ENCODE data around the gene PRKX.

PRKX gene

GRCh38 chrX:3598046-3598605 is 115.3 kb downstream of the PRKX start:
- no peaks in the 10 kb centered on the region for H3K9me3 ChIP-seq (ENCODE audit: control insufficient read depth, low read length)
- TF ChIP-seq CTCF (IDR thresholded peaks at IDR 0.05) = no peak
- H3K27ac ChIP-seq = no peak overlapping the region
- no peak overlapping the region for H3K4me3 ChIP-seq (ENCODE audit: low read depth, low read length)
- no peaks in the 10 kb centered on the region for H3K79me2 ChIP-seq
- H3K36me3 ChIP-seq (ENCODE audit: control insufficient read depth, insufficient read depth, low read length) = no peaks in the 10 kb centered on the region
- no peak overlapping the region for H3K4me2 ChIP-seq (ENCODE audit: low read length)
- H3K4me1 ChIP-seq = no peaks in the 10 kb centered on the region
- no peak overlapping the region for H2AFZ ChIP-seq
- no peaks in the 10 kb centered on the region for H3K27me3 ChIP-seq (ENCODE audit: control insufficient read depth, insufficient read depth, low read length)
- H3K9ac ChIP-seq = no peak overlapping the region

- H3K4me2 ChIP-seq (ENCODE audit: low read length) = no peak overlapping the region
- no peak overlapping the region for H2AFZ ChIP-seq
- no peak overlapping the region for H3K9ac ChIP-seq
- H3K79me2 ChIP-seq = no peaks in the 10 kb centered on the region
- H3K4me3 ChIP-seq (ENCODE audit: low read depth, low read length) = no peak overlapping the region
- H3K36me3 ChIP-seq (ENCODE audit: control insufficient read depth, insufficient read depth, low read length) = no peaks in the 10 kb centered on the region
- H3K4me1 ChIP-seq = no peaks in the 10 kb centered on the region
- no peak overlapping the region for H3K27ac ChIP-seq
- no peaks in the 10 kb centered on the region for H3K9me3 ChIP-seq (ENCODE audit: control insufficient read depth, low read length)
- no peak for TF ChIP-seq CTCF (IDR thresholded peaks at IDR 0.05)
- H3K27me3 ChIP-seq (ENCODE audit: control insufficient read depth, insufficient read depth, low read length) = no peaks in the 10 kb centered on the region
Measured at GRCh38 chrX:3592184-3592583, 121.3 kb downstream of the PRKX start.

GRCh38 chrX:3589474-3589873 is 124.0 kb downstream of the PRKX start:
- Histone ChIP-seq H3K27me3 (ENCODE audit: control insufficient read depth, insufficient read depth, low read length) (no peaks in the 10 kb centered on the region), H3K27ac (no peak overlapping the region), H3K79me2 (no peaks in the 10 kb centered on the region), H3K9ac (no peak overlapping the region), H3K4me3 (ENCODE audit: low read depth, low read length) (no peak overlapping the region), H3K4me2 (ENCODE audit: low read length) (no peak overlapping the region), H2AFZ (no peak overlapping the region), H3K36me3 (ENCODE audit: control insufficient read depth, insufficient read depth, low read length) (no peaks in the 10 kb centered on the region), H3K4me1 (no peaks in the 10 kb centered on the region), H3K9me3 (ENCODE audit: control insufficient read depth, low read length) (no peaks in the 10 kb centered on the region)
- no peak for TF ChIP-seq CTCF (IDR thresholded peaks at IDR 0.05)

GRCh38 chrX:3585719-3586118 is 127.7 kb downstream of the PRKX start:
- H3K9ac ChIP-seq = no peak overlapping the region
- H3K9me3 ChIP-seq (ENCODE audit: control insufficient read depth, low read length) = no peaks in the 10 kb centered on the region
- no peaks in the 10 kb centered on the region for H3K79me2 ChIP-seq
- no peak for TF ChIP-seq CTCF (IDR thresholded peaks at IDR 0.05)
- no peaks in the 10 kb centered on the region for H3K36me3 ChIP-seq (ENCODE audit: control insufficient read depth, insufficient read depth, low read length)
- no peaks in the 10 kb centered on the region for H3K27me3 ChIP-seq (ENCODE audit: control insufficient read depth, insufficient read depth, low read length)
- H3K27ac ChIP-seq = no peak overlapping the region
- no peak overlapping the region for H3K4me2 ChIP-seq (ENCODE audit: low read length)
- H3K4me3 ChIP-seq (ENCODE audit: low read depth, low read length) = no peak overlapping the region
- no peaks in the 10 kb centered on the region for H3K4me1 ChIP-seq
- no peak overlapping the region for H2AFZ ChIP-seq

- H3K9me3 ChIP-seq (ENCODE audit: control insufficient read depth, low read length) = no peaks in the 10 kb centered on the region
- no peaks in the 10 kb centered on the region for H3K36me3 ChIP-seq (ENCODE audit: control insufficient read depth, insufficient read depth, low read length)
- no peak overlapping the region for H2AFZ ChIP-seq
- no peaks in the 10 kb centered on the region for H3K79me2 ChIP-seq
- no peaks in the 10 kb centered on the region for H3K4me1 ChIP-seq
- no peak overlapping the region for H3K4me3 ChIP-seq (ENCODE audit: low read depth, low read length)
- TF ChIP-seq CTCF (IDR thresholded peaks at IDR 0.05) = no peak
- H3K27me3 ChIP-seq (ENCODE audit: control insufficient read depth, insufficient read depth, low read length) = no peaks in the 10 kb centered on the region
- no peak overlapping the region for H3K9ac ChIP-seq
- H3K27ac ChIP-seq = no peak overlapping the region
- no peak overlapping the region for H3K4me2 ChIP-seq (ENCODE audit: low read length)
Measured at GRCh38 chrX:3584415-3584996, 128.9 kb downstream of the PRKX start.
